ENCODE measurements around the gene LRRC8B.

Gene LRRC8B

GRCh38 chr1:89599332-89599630 lies 74.7 kb downstream of the LRRC8B start:
- ATAC-seq (ENCODE audit: insufficient read depth, low read depth), result 0 out of 3 replicates have a peak, but pooled peaks have one; percentile 9
- no peak overlapping the region for H3K4me3 ChIP-seq (ENCODE audit: low read depth in 1 of 2, low read length in 2 of 2)
- H3K79me2 ChIP-seq (ENCODE audit: insufficient read depth, low read length), result no peaks in the 10 kb centered on the region
- H3K36me3 ChIP-seq (ENCODE audit: insufficient read depth, low read length), result no peaks in the 10 kb centered on the region
- no peak for DNase-seq
- no peaks in the 10 kb centered on the region for H3K4me1 ChIP-seq (ENCODE audit: insufficient read depth, low read length)
- no peak overlapping the region for H3K4me2 ChIP-seq (ENCODE audit: insufficient read depth, low read length)
- no peak overlapping the region for H2AFZ ChIP-seq (ENCODE audit: low read depth, low read length)
- TF ChIP-seq CTCF (IDR thresholded peaks at IDR 0.05; ENCODE audit: borderline replicate concordance, extremely low read depth, low read length, poor library complexity, severe bottlenecking) (no peak), EZH2 (IDR thresholded peaks at IDR 0.05; ENCODE audit: borderline replicate concordance, low read depth, low read length, severe bottlenecking) (no peak)
- no peaks in the 10 kb centered on the region for H3K27me3 ChIP-seq (ENCODE audit: insufficient read depth, low read length, poor library complexity)
- no peak overlapping the region for H3K9ac ChIP-seq (ENCODE audit: low read depth, low read length)
- no peak overlapping the region for H3K27ac ChIP-seq (ENCODE audit: low read length)
- H3K9me3 ChIP-seq (ENCODE audit: insufficient read depth, low read length, severe bottlenecking), result no peaks in the 10 kb centered on the region
- no peaks in the 10 kb centered on the region for H4K20me1 ChIP-seq (ENCODE audit: insufficient read depth, low read length)

DNA sequence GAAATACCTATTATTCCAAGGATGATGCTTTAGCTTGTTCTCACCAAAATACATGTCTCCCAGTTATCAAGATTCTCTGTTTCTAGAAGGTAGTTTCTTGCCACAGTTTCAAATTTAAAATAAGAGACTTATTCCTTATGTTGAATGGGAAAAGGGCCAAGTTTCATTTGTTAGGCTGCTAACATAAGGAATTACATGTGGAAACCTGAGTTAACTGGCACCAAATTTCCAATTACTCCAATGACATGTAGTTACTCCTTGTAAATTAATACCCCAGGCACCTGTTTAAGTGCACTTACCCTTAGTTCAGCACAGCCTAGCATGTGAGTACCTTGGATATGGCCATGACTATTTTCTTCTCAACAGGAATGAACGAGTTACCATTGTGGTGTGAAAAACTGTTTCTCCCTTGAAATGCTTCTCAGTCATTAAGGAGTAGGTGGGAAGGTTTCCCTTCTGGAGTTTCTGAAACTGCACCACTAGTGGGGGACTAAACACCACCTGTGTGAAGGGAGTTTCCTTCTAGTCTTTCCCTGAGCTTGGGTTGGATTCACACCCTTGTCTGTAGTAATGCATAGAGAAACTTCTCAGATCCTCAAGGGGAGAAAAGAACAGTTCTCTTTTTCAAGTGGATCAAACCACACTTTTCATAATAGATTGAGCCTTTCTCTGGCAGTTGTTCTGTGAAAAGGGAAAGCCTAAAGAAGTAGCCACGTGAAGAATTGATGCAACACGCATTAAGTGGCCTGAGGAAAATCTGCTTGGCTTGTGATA lies 76.0 kb downstream of the LRRC8B start:
- Histone ChIP-seq H3K79me2 (ENCODE audit: insufficient read depth, low read length) (no peaks in the 10 kb centered on the region), H3K9ac (ENCODE audit: low read depth, low read length) (no peak overlapping the region), H3K27ac (ENCODE audit: low read length) (no peak overlapping the region), H3K27me3 (ENCODE audit: insufficient read depth, low read length, poor library complexity) (no peaks in the 10 kb centered on the region), H3K36me3 (ENCODE audit: insufficient read depth, low read length) (no peaks in the 10 kb centered on the region), H2AFZ (ENCODE audit: low read depth, low read length) (no peak overlapping the region), H4K20me1 (ENCODE audit: insufficient read depth, low read length) (no peaks in the 10 kb centered on the region), H3K4me3 (ENCODE audit: low read depth in 1 of 2, low read length in 2 of 2) (no peak overlapping the region), H3K4me2 (ENCODE audit: insufficient read depth, low read length) (no peak overlapping the region), H3K4me1 (ENCODE audit: insufficient read depth, low read length) (no peaks in the 10 kb centered on the region), H3K9me3 (ENCODE audit: insufficient read depth, low read length, severe bottlenecking) (no peaks in the 10 kb centered on the region)
- ATAC-seq (ENCODE audit: insufficient read depth, low read depth), result no peak
- no peak for DNase-seq
- TF ChIP-seq EZH2 (IDR thresholded peaks at IDR 0.05; ENCODE audit: borderline replicate concordance, low read depth, low read length, severe bottlenecking) (no peak), CTCF (IDR thresholded peaks at IDR 0.05; ENCODE audit: borderline replicate concordance, extremely low read depth, low read length, poor library complexity, severe bottlenecking) (no peak)

GRCh38 chr1:89602871-89603404 lies 78.3 kb downstream of the LRRC8B start:
- TF ChIP-seq EZH2 (IDR thresholded peaks at IDR 0.05; ENCODE audit: borderline replicate concordance, low read depth, low read length, severe bottlenecking) (no peak), CTCF (IDR thresholded peaks at IDR 0.05; ENCODE audit: borderline replicate concordance, extremely low read depth, low read length, poor library complexity, severe bottlenecking) (no peak)
- Histone ChIP-seq H2AFZ (ENCODE audit: low read depth, low read length) (no peak overlapping the region), H3K36me3 (ENCODE audit: insufficient read depth, low read length) (no peaks in the 10 kb centered on the region), H3K9ac (ENCODE audit: low read depth, low read length) (no peak overlapping the region), H3K27ac (ENCODE audit: low read length) (no peak overlapping the region), H3K4me3 (ENCODE audit: low read depth in 1 of 2, low read length in 2 of 2) (no peak overlapping the region), H3K4me1 (ENCODE audit: insufficient read depth, low read length) (no peaks in the 10 kb centered on the region), H3K27me3 (ENCODE audit: insufficient read depth, low read length, poor library complexity) (no peaks in the 10 kb centered on the region), H3K9me3 (ENCODE audit: insufficient read depth, low read length, severe bottlenecking) (no peaks in the 10 kb centered on the region), H3K79me2 (ENCODE audit: insufficient read depth, low read length) (no peaks in the 10 kb centered on the region), H4K20me1 (ENCODE audit: insufficient read depth, low read length) (no peaks in the 10 kb centered on the region), H3K4me2 (ENCODE audit: insufficient read depth, low read length) (no peak overlapping the region)
- no peak for ATAC-seq (ENCODE audit: insufficient read depth, low read depth)
- no peak for DNase-seq

Measured in DND-41 (cell line).